ENCODE measurements around the gene HGS. TPM values are rescaled to one million over a fixed set of nuclear protein-coding genes. Genes with fewer than 3 reads are reported as not detected.

The HGS gene
- total RNA-seq, 2 donors from 2014 or later: 102 to 167 TPM

GRCh38 chr17:81690549-81690948 lies 6.7 kb downstream of the HGS start:
- Histone ChIP-seq H3K4me3 (no peak overlapping the region), H3K27ac (no peak overlapping the region), H3K4me1 (replicated peaks) (no peaks in the 10 kb centered on the region), H3K27me3 (replicated peaks; ENCODE audit: insufficient read depth) (no peaks in the 10 kb centered on the region), H3K36me3 (peaks cover 15 to 66% of the 10 kb centered on the region in 2 donors), H3K9me3 (no peaks in the 10 kb centered on the region)
- TF ChIP-seq POLR2A (IDR thresholded peaks at IDR 0.05) (no peak), CTCF (IDR thresholded peaks at IDR 0.05) (no peak), POLR2AphosphoS5 (IDR thresholded peaks at IDR 0.05) (no peak)
- DNase-seq (ENCODE audit: low spot score): no peak
- 81% methylated on average over 14 of the region's 17 CpGs for WGBS
- intact Hi-C loops (cut with DNase I): no loop called here

GRCh38 chr17:81691196-81691595 lies 7.4 kb downstream of the HGS start:
- H3K4me1 ChIP-seq (replicated peaks): no peaks in the 10 kb centered on the region
- WGBS: 88% methylated on average over 18 of the region's 18 CpGs
- TF ChIP-seq CTCF (IDR thresholded peaks at IDR 0.05) (no peak), POLR2A (IDR thresholded peaks at IDR 0.05) (no peak), POLR2AphosphoS5 (IDR thresholded peaks at IDR 0.05) (no peak)
- H3K27ac ChIP-seq: no peak overlapping the region
- no peak for DNase-seq (ENCODE audit: low spot score)
- H3K9me3 ChIP-seq: no peaks in the 10 kb centered on the region
- H3K4me3 ChIP-seq: no peak overlapping the region
- peaks cover 18 to 72% of the 10 kb centered on the region in 2 donors for H3K36me3 ChIP-seq
- no peaks in the 10 kb centered on the region for H3K27me3 ChIP-seq (replicated peaks; ENCODE audit: insufficient read depth)
- intact Hi-C loops (cut with DNase I): no loop called here

- no peak for TF ChIP-seq POLR2AphosphoS5 (IDR thresholded peaks at IDR 0.05)
- TF ChIP-seq CTCF (IDR thresholded peaks at IDR 0.05): no peak
- no peak for TF ChIP-seq POLR2A (IDR thresholded peaks at IDR 0.05)
- H3K4me3 ChIP-seq: no peak overlapping the region
- H3K36me3 ChIP-seq: peaks cover 18 to 72% of the 10 kb centered on the region in 2 donors
- no peaks in the 10 kb centered on the region for H3K9me3 ChIP-seq
- intact Hi-C loops (cut with DNase I): no loop called here
- 93% methylated on average over 20 of the region's 20 CpGs for WGBS
- no peaks in the 10 kb centered on the region for H3K27me3 ChIP-seq (replicated peaks; ENCODE audit: insufficient read depth)
- no peaks in the 10 kb centered on the region for H3K4me1 ChIP-seq (replicated peaks)
- DNase-seq (ENCODE audit: low spot score): no peak
- no peak overlapping the region for H3K27ac ChIP-seq
Measured at GRCh38 chr17:81691608-81692007, 7.8 kb downstream of the HGS start.

- 89% methylated on average over 32 of the region's 35 CpGs for WGBS
- TF ChIP-seq CTCF (IDR thresholded peaks at IDR 0.05): no peak
- TF ChIP-seq POLR2A (IDR thresholded peaks at IDR 0.05): no peak
- no peak for TF ChIP-seq POLR2AphosphoS5 (IDR thresholded peaks at IDR 0.05)
- Histone ChIP-seq H3K9me3 (no peaks in the 10 kb centered on the region), H3K27ac (no peak overlapping the region), H3K4me1 (replicated peaks) (no peaks in the 10 kb centered on the region), H3K27me3 (replicated peaks; ENCODE audit: insufficient read depth) (no peaks in the 10 kb centered on the region), H3K36me3 (peaks cover 22 to 60% of the 10 kb centered on the region in 2 donors), H3K4me3 (no peak overlapping the region)
- intact Hi-C loops (cut with DNase I): no loop called here
- DNase-seq (ENCODE audit: low spot score): no peak
Measured at GRCh38 chr17:81693509-81694210, 9.8 kb downstream of the HGS start.

GRCh38 chr17:81694810-81695209 lies 11.0 kb downstream of the HGS start:
- intact Hi-C loops (cut with DNase I): no loop called here
- H3K36me3 ChIP-seq: peaks cover 22 to 55% of the 10 kb centered on the region in 2 donors

More at GRCh38 chr17:81694810-81695209, 11.0 kb downstream of the HGS start:
- DNase-seq (ENCODE audit: low spot score): no peak
- Histone ChIP-seq H3K4me3 (no peak overlapping the region), H3K27ac (no peak overlapping the region), H3K4me1 (replicated peaks) (no peaks in the 10 kb centered on the region), H3K27me3 (replicated peaks; ENCODE audit: insufficient read depth) (no peaks in the 10 kb centered on the region), H3K9me3 (no peaks in the 10 kb centered on the region)
- 91% methylated on average over 16 of the region's 19 CpGs for WGBS
- TF ChIP-seq POLR2AphosphoS5 (IDR thresholded peaks at IDR 0.05) (no peak), POLR2A (IDR thresholded peaks at IDR 0.05) (no peak), CTCF (IDR thresholded peaks at IDR 0.05) (no peak)

All from prostate gland (tissue), 2 donors.